ENCODE results near the gene RUFY1.

RUFY1 gene

GRCh38 chr5:179612577-179613459 lies 62.5 kb downstream of the RUFY1 start:
- H3K9ac ChIP-seq: no peak overlapping the region
- H3K4me2 ChIP-seq: no peak overlapping the region
- TF ChIP-seq Cebpa-rat (IDR thresholded peaks at IDR 0.05): no peak
- H3K27me3 ChIP-seq: no peaks in the 10 kb centered on the region
- H3K36me3 ChIP-seq: peaks cover 88 to 100% (median 96%) of the 10 kb centered on the region in 11 experiments
- peaks cover 98 to 100% (median 100%) of the 10 kb centered on the region in 11 experiments for H4K20me1 ChIP-seq
- H3K4me1 ChIP-seq: peaks cover 14 to 60% (median 27%) of the 10 kb centered on the region in 10 experiments
- H3K27ac ChIP-seq: no peak overlapping the region
- H3K9me3 ChIP-seq (replicated peaks in 1 of 11): no peaks in the 10 kb centered on the region
- no peak overlapping the region for H3K4me3 ChIP-seq

GRCh38 chr5:179613460-179614071 lies 63.2 kb downstream of the RUFY1 start:
- TF ChIP-seq Cebpa-rat (IDR thresholded peaks at IDR 0.05): no peak

GRCh38 chr5:179614745-179615144 lies 64.4 kb downstream of the RUFY1 start:
- Histone ChIP-seq H3K9ac (no peak overlapping the region), H4K20me1 (peaks cover 99 to 100% (median 100%) of the 10 kb centered on the region in 11 experiments), H3K4me3 (no peak overlapping the region), H3K9me3 (replicated peaks in 1 of 11) (no peaks in the 10 kb centered on the region), H3K36me3 (peaks cover 97 to 100% (median 100%) of the 10 kb centered on the region in 11 experiments), H3K27ac (no peak overlapping the region), H3K4me2 (no peak overlapping the region), H3K27me3 (no peaks in the 10 kb centered on the region), H3K4me1 (peaks cover 25 to 60% (median 33%) of the 10 kb centered on the region in 10 experiments)
- no peak for TF ChIP-seq Cebpa-rat (IDR thresholded peaks at IDR 0.05)

More at GRCh38 chr5:179613460-179614071, 63.2 kb downstream of the RUFY1 start:
- H3K4me1 ChIP-seq: peaks cover 21 to 60% (median 28%) of the 10 kb centered on the region in 10 experiments
- no peaks in the 10 kb centered on the region for H3K9me3 ChIP-seq (replicated peaks in 1 of 11)
- H3K36me3 ChIP-seq: peaks cover 95 to 100% (median 97%) of the 10 kb centered on the region in 11 experiments
- peaks cover 99 to 100% (median 100%) of the 10 kb centered on the region in 11 experiments for H4K20me1 ChIP-seq
- no peaks in the 10 kb centered on the region for H3K27me3 ChIP-seq
- H3K27ac ChIP-seq: no peak overlapping the region
- H3K4me2 ChIP-seq: no peak overlapping the region
- no peak overlapping the region for H3K4me3 ChIP-seq
- H3K9ac ChIP-seq: 0 out of 22 replicates have a peak overlapping the region, but pooled peaks of 1 of the 11 experiments have one; percentile 6

- H3K4me1 ChIP-seq: peaks cover 26 to 64% (median 34%) of the 10 kb centered on the region in 10 experiments
- no peak overlapping the region; a peak in 1 of 22 replicates for H3K4me2 ChIP-seq
- H3K9ac ChIP-seq: no peak overlapping the region
- TF ChIP-seq Cebpa-rat (IDR thresholded peaks at IDR 0.05): no peak
- no peaks in the 10 kb centered on the region for H3K27me3 ChIP-seq
- H3K9me3 ChIP-seq (replicated peaks in 1 of 11): no peaks in the 10 kb centered on the region
- H3K36me3 ChIP-seq: peaks cover 97 to 100% (median 100%) of the 10 kb centered on the region in 11 experiments
- peaks cover 99 to 100% (median 100%) of the 10 kb centered on the region in 11 experiments for H4K20me1 ChIP-seq
- H3K27ac ChIP-seq: no peak overlapping the region
- H3K4me3 ChIP-seq: no peak overlapping the region
Measured at GRCh38 chr5:179615203-179615602, 64.8 kb downstream of the RUFY1 start.

GRCh38 chr5:179616002-179616594 lies 65.7 kb downstream of the RUFY1 start:
- H3K9me3 ChIP-seq (replicated peaks in 1 of 11): no peaks in the 10 kb centered on the region
- no peaks in the 10 kb centered on the region for H3K27me3 ChIP-seq
- TF ChIP-seq Cebpa-rat (IDR thresholded peaks at IDR 0.05): no peak
- H4K20me1 ChIP-seq: peaks cover 99 to 100% (median 100%) of the 10 kb centered on the region in 11 experiments
- peaks cover 29 to 65% (median 43%) of the 10 kb centered on the region in 10 experiments for H3K4me1 ChIP-seq
- H3K9ac ChIP-seq: no peak overlapping the region
- peaks cover 97 to 100% (median 100%) of the 10 kb centered on the region in 11 experiments for H3K36me3 ChIP-seq
- no peak overlapping the region for H3K27ac ChIP-seq
- H3K4me3 ChIP-seq: no peak overlapping the region
- H3K4me2 ChIP-seq: peak overlapping the region in 5 of 11 experiments; percentile 1 to 93 (median 28); a peak in 6 of 22 replicates

GRCh38 chr5:179617930-179618329 lies 67.6 kb downstream of the RUFY1 start:
- peak overlapping the region in 10 of 11 experiments; percentile 15 to 99 (median 88); a peak in 16 of 22 replicates for H3K4me2 ChIP-seq
- peak overlapping the region in 2 of 10 experiments; percentile 62 to 99; a peak in 3 of 20 replicates for H3K4me3 ChIP-seq
- H4K20me1 ChIP-seq: peaks cover 98 to 99% (median 98%) of the 10 kb centered on the region in 11 experiments

GRCh38 chr5:179618923-179619554 lies 68.7 kb downstream of the RUFY1 start:
- H3K4me1 ChIP-seq: peaks cover 30 to 66% (median 49%) of the 10 kb centered on the region in 10 experiments
- H3K9ac ChIP-seq: peak overlapping the region; percentile 21 to 100 (median 45); a peak in 17 of 22 replicates
- H3K9me3 ChIP-seq (replicated peaks in 1 of 11): no peaks in the 10 kb centered on the region; a peak in 5 of 22 replicates
- peaks cover 84 to 86% (median 86%) of the 10 kb centered on the region in 11 experiments for H3K36me3 ChIP-seq
- no peak for TF ChIP-seq Cebpa-rat (IDR thresholded peaks at IDR 0.05)
- H3K27ac ChIP-seq: no peak overlapping the region
- H4K20me1 ChIP-seq: peaks cover 89 to 93% (median 92%) of the 10 kb centered on the region in 11 experiments
- no peaks in the 10 kb centered on the region for H3K27me3 ChIP-seq
- H3K4me3 ChIP-seq: peak overlapping the region; percentile 20 to 100 (median 99); a peak in 18 of 20 replicates
- peak overlapping the region; percentile 75 to 99 (median 93) for H3K4me2 ChIP-seq

More at GRCh38 chr5:179617930-179618329, 67.6 kb downstream of the RUFY1 start:
- Histone ChIP-seq H3K27ac (no peak overlapping the region), H3K27me3 (no peaks in the 10 kb centered on the region), H3K9me3 (replicated peaks in 1 of 11) (no peaks in the 10 kb centered on the region; a peak in 5 of 22 replicates), H3K36me3 (peaks cover 95 to 97% (median 97%) of the 10 kb centered on the region in 11 experiments), H3K9ac (peak overlapping the region in 6 of 11 experiments; percentile 1 to 49 (median 15); a peak in 6 of 22 replicates), H3K4me1 (peaks cover 29 to 70% (median 48%) of the 10 kb centered on the region in 10 experiments)
- no peak for TF ChIP-seq Cebpa-rat (IDR thresholded peaks at IDR 0.05)

- H3K9ac ChIP-seq: peak overlapping the region; percentile 52 to 100 (median 100); a peak in 16 of 22 replicates
- peak overlapping the region; percentile 83 to 99 (median 96); a peak in 21 of 22 replicates for H3K4me2 ChIP-seq
- no peaks in the 10 kb centered on the region; a peak in 5 of 22 replicates for H3K9me3 ChIP-seq (replicated peaks in 1 of 11)
- no peak overlapping the region for H3K27ac ChIP-seq
- H4K20me1 ChIP-seq: peaks cover 81 to 86% (median 84%) of the 10 kb centered on the region in 11 experiments
- H3K4me3 ChIP-seq: peak overlapping the region; percentile 96 to 100 (median 99); a peak in 19 of 20 replicates
- peaks cover 38 to 73% (median 56%) of the 10 kb centered on the region in 10 experiments for H3K4me1 ChIP-seq
- TF ChIP-seq Cebpa-rat (IDR thresholded peaks at IDR 0.05): no peak
- H3K27me3 ChIP-seq: no peaks in the 10 kb centered on the region
- peaks cover 77 to 79% (median 79%) of the 10 kb centered on the region in 11 experiments for H3K36me3 ChIP-seq
Measured at GRCh38 chr5:179619776-179620175, 69.4 kb downstream of the RUFY1 start.
